Measurements from ENCODE around the gene ERCC6L. TPM values are rescaled to one million over a fixed set of nuclear protein-coding genes. Genes with fewer than 3 reads are reported as not detected.

ERCC6L gene
- polyA plus RNA-seq, 3 donors = 0.04 to 0.24 (median 0.05) TPM

- no peaks in the 10 kb centered on the region for H3K9me3 Mint-ChIP-seq
- H3K27ac ChIP-seq (ENCODE audit: low read depth in 1 of 2, low read length in 2 of 2) = no peak overlapping the region
- H3K4me3 ChIP-seq (replicated peaks in 1 of 3; ENCODE audit: low read depth in 2 of 3, low read length in 3 of 3) = no peak overlapping the region
- peaks cover 17 to 84% of the 10 kb centered on the region in 2 donors for H3K36me3 ChIP-seq (replicated peaks in 1 of 2; ENCODE audit: control insufficient read depth in 1 of 2, insufficient read depth in 2 of 2, low read length in 2 of 2)
- H3K9me3 ChIP-seq (replicated peaks in 1 of 2; ENCODE audit: control insufficient read depth in 1 of 2, insufficient read depth in 1 of 2, low read length in 2 of 2) = no peaks in the 10 kb centered on the region
- H3K79me2 ChIP-seq (ENCODE audit: insufficient read depth, low read length) = no peaks in the 10 kb centered on the region
- H3K4me3 Mint-ChIP-seq = no peak overlapping the region
- intact Hi-C loops (cut with micrococcal nuclease) = no loop called here
- WGBS (ENCODE audit: insufficient coverage) = no CpG with 5 or more reads among the region's 7 CpGs
- H4K20me1 ChIP-seq (ENCODE audit: insufficient read depth, low read length) = no peaks in the 10 kb centered on the region
- no peak overlapping the region for H3K4me2 ChIP-seq (replicated peaks; ENCODE audit: extremely low read depth, low read length, poor library complexity, severe bottlenecking)
- peaks cover 0 to 3% of the 10 kb centered on the region in 2 donors for H3K27me3 ChIP-seq (ENCODE audit: control insufficient read depth in 2 of 2, insufficient read depth in 2 of 2, low read length in 2 of 2)
- H3K4me1 Mint-ChIP-seq = no peaks in the 10 kb centered on the region
- H3K9ac ChIP-seq (ENCODE audit: insufficient read depth, low read length, poor library complexity, severe bottlenecking) = no peak overlapping the region
- peaks cover 0 to 18% (median 0%) of the 10 kb centered on the region in 3 donors for H3K27me3 Mint-ChIP-seq (ENCODE audit: low read depth in 3 of 3)
- TF ChIP-seq CTCF (IDR thresholded peaks at IDR 0.05) = no peak
- no peaks in the 10 kb centered on the region for H3K4me1 ChIP-seq (ENCODE audit: control insufficient read depth in 1 of 2, insufficient read depth in 2 of 2, low read length in 2 of 2)
- peaks cover 26 to 32% of the 10 kb centered on the region in 2 donors for H3K36me3 Mint-ChIP-seq
- DNase-seq = no peak
- no peak overlapping the region for H3K27ac Mint-ChIP-seq
- no peak overlapping the region for H2AFZ ChIP-seq (ENCODE audit: insufficient read depth, low read depth, low read length, poor library complexity, severe bottlenecking)
Observed at GRCh38 chrX:72201836-72202536, 36.8 kb downstream of the ERCC6L start.

- DNase-seq = no peak
- Mint-ChIP-seq H3K36me3 (peaks cover 0 to 9% of the 10 kb centered on the region in 2 donors), H3K27ac (no peak overlapping the region), H3K4me1 (peaks cover 2% of the 10 kb centered on the region), H3K9me3 (peaks cover 0 to 6% (median 0%) of the 10 kb centered on the region in 7 donors), H3K4me3 (no peak overlapping the region), H3K27me3 (ENCODE audit: low read depth in 3 of 3) (peaks cover 0 to 4% (median 0%) of the 10 kb centered on the region in 3 donors)
- 60% methylated on average over 1 of the region's 2 CpGs for WGBS (ENCODE audit: insufficient coverage)
- TF ChIP-seq CTCF (IDR thresholded peaks at IDR 0.05) = no peak
- H4K20me1 ChIP-seq (ENCODE audit: insufficient read depth, low read length) = no peaks in the 10 kb centered on the region
- H3K4me3 ChIP-seq (replicated peaks in 1 of 3; ENCODE audit: low read depth in 2 of 3, low read length in 3 of 3) = no peak overlapping the region
- no peaks in the 10 kb centered on the region for H3K9me3 ChIP-seq (replicated peaks in 1 of 2; ENCODE audit: control insufficient read depth in 1 of 2, insufficient read depth in 1 of 2, low read length in 2 of 2)
- no peaks in the 10 kb centered on the region for H3K27me3 ChIP-seq (ENCODE audit: control insufficient read depth in 2 of 2, insufficient read depth in 2 of 2, low read length in 2 of 2)
- H3K4me1 ChIP-seq (ENCODE audit: control insufficient read depth in 1 of 2, insufficient read depth in 2 of 2, low read length in 2 of 2) = peaks cover 14 to 21% of the 10 kb centered on the region in 2 donors
- H3K4me2 ChIP-seq (replicated peaks; ENCODE audit: extremely low read depth, low read length, poor library complexity, severe bottlenecking) = peak overlapping the region; percentile 84
- intact Hi-C loops (cut with micrococcal nuclease) = loop anchor here in 1 of 2 donors (10.0 kb wide), 1 partner anchor 48 kb away; the partner anchor contains the start of gene RTL5
- H3K36me3 ChIP-seq (replicated peaks in 1 of 2; ENCODE audit: control insufficient read depth in 1 of 2, insufficient read depth in 2 of 2, low read length in 2 of 2) = peaks cover 6 to 10% of the 10 kb centered on the region in 2 donors
- H3K27ac ChIP-seq (ENCODE audit: low read depth in 1 of 2, low read length in 2 of 2) = no peak overlapping the region
- H3K79me2 ChIP-seq (ENCODE audit: insufficient read depth, low read length) = peaks cover 13% of the 10 kb centered on the region
- no peak overlapping the region for H2AFZ ChIP-seq (ENCODE audit: insufficient read depth, low read depth, low read length, poor library complexity, severe bottlenecking)
- no peak overlapping the region for H3K9ac ChIP-seq (ENCODE audit: insufficient read depth, low read length, poor library complexity, severe bottlenecking)
Observed at GRCh38 chrX:72182924-72183323, 55.9 kb downstream of the ERCC6L start.

All from CD14-positive monocyte (primary cell).